Germinal center (tissue), 1 donor: ENCODE measurements around the gene PTPRU.
A peak's percentile ranks its signal among the peaks of the same experiment; 100 is the strongest.

Source experiments
- DNase-seq: peaks from one replicate; pipeline ENCODE4 v3.0.0; 2012; ENCODE audit warnings: mixed read lengths, low spot score

PTPRU gene

GRCh38 chr1:29267321-29268070, 31.2 kb downstream of the PTPRU start:
- no peak for DNase-seq

GRCh38 chr1:29269382-29269781, 33.1 kb downstream of the PTPRU start:
- no peak for DNase-seq

GRCh38 chr1:29270929-29271521, 34.7 kb downstream of the PTPRU start:
- no peak for DNase-seq

GRCh38 chr1:29271724-29272123, 35.4 kb downstream of the PTPRU start:
- no peak for DNase-seq

- DNase-seq = no peak
These were observed 36.0 kb downstream of the PTPRU start for GRCh38 chr1:29272147-29272907.

- no peak for DNase-seq
These were observed 39.1 kb downstream of the PTPRU start for GRCh38 chr1:29275435-29275834.

GRCh38 chr1:29278124-29278523, 41.8 kb downstream of the PTPRU start:
- DNase-seq = no peak

GRCh38 chr1:29279406-29279805, 43.1 kb downstream of the PTPRU start:
- no peak for DNase-seq

GRCh38 chr1:29279951-29280391, 43.6 kb downstream of the PTPRU start:
- no peak for DNase-seq

- DNase-seq = no peak
These were observed 44.2 kb downstream of the PTPRU start for GRCh38 chr1:29280409-29281131.

- DNase-seq = no peak
These were observed 45.2 kb downstream of the PTPRU start for GRCh38 chr1:29281571-29281970.

- DNase-seq = no peak
These were observed 46.0 kb downstream of the PTPRU start for GRCh38 chr1:29282135-29282923.

- peak; percentile 64 for DNase-seq
These were observed 46.8 kb downstream of the PTPRU start for GRCh38 chr1:29282924-29283803.

GRCh38 chr1:29283804-29284195, 47.5 kb downstream of the PTPRU start:
- DNase-seq = no peak

GRCh38 chr1:29284286-29284960, 48.1 kb downstream of the PTPRU start:
- DNase-seq = no peak

- DNase-seq = no peak
These were observed 48.7 kb downstream of the PTPRU start for GRCh38 chr1:29284961-29285560.

GRCh38 chr1:29285771-29286170, 49.4 kb downstream of the PTPRU start:
- DNase-seq = no peak

GRCh38 chr1:29286194-29286767, 50.0 kb downstream of the PTPRU start:
- no peak for DNase-seq

GRCh38 chr1:29289493-29289892, 53.2 kb downstream of the PTPRU start:
- DNase-seq = no peak
